Mammary epithelial cell (primary cell): ENCODE measurements around the gene NOP9.

Source experiments
- EZH2 ChIP-seq: IDR thresholded peaks from 2 replicates; pipeline ENCODE4 v1.6.1; 2012; ENCODE audit warnings: low read length, inconsistent platforms, borderline replicate concordance
- TF ChIP-seq, protein P1 (sequence below), 2 donors: IDR thresholded peaks in 1 of 2; conservative IDR thresholded peaks in 1 of 2; 2 replicates each; pipeline ENCODE4 v1.5.1; 2011 to 2012; ENCODE audit warnings: inconsistent platforms in 2 of 2, low read length in 2 of 2, mild to moderate bottlenecking in 2 of 2, control low read depth in 1 of 2, low read depth in 1 of 2; ENCODE audit not compliant: insufficient read depth in 1 of 2; ENCODE audit errors: extremely low read depth in 1 of 2

DNA sequence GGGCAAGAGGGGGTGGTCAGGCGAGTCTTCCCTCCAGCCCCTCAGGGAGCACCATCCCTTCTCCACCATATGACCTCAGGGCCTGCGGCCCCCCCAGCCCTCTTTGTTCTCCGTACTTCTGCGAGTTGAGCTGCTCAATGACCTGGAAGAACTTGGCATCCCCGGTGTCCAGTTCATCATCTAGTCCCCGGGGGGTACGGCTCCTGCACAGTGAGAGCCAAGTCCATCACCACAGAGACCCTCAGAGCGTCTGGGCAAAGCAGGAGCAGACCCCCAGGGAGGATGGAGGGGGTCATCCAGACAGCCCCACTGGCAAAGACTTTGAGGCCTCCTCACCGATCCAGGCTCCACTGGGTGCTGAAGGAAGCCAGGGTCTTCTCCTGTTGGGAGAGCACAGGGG is 26.3 kb downstream of the NOP9 start:
- TF ChIP-seq, protein P1, sequence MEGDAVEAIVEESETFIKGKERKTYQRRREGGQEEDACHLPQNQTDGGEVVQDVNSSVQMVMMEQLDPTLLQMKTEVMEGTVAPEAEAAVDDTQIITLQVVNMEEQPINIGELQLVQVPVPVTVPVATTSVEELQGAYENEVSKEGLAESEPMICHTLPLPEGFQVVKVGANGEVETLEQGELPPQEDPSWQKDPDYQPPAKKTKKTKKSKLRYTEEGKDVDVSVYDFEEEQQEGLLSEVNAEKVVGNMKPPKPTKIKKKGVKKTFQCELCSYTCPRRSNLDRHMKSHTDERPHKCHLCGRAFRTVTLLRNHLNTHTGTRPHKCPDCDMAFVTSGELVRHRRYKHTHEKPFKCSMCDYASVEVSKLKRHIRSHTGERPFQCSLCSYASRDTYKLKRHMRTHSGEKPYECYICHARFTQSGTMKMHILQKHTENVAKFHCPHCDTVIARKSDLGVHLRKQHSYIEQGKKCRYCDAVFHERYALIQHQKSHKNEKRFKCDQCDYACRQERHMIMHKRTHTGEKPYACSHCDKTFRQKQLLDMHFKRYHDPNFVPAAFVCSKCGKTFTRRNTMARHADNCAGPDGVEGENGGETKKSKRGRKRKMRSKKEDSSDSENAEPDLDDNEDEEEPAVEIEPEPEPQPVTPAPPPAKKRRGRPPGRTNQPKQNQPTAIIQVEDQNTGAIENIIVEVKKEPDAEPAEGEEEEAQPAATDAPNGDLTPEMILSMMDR (conservative IDR thresholded peaks at IDR 0.05 in 1 of 2, IDR thresholded peaks at IDR 0.05 in 1 of 2; ENCODE audit: extremely low read depth in 1 of 2, insufficient read depth in 1 of 2, low read depth in 1 of 2, low read length in 2 of 2): no peak
- TF ChIP-seq EZH2: no peak
